ENCODE measurements around the gene ABCC1. TPM values are rescaled to one million over a fixed set of nuclear protein-coding genes. Genes with fewer than 3 reads are reported as not detected.
A peak's percentile ranks its signal among the peaks of the same experiment; 100 is the strongest.

Gene ABCC1
- total and polyA plus RNA-seq, 2 donors from 2014 or later, result 4.6 to 29.7 TPM

DNA sequence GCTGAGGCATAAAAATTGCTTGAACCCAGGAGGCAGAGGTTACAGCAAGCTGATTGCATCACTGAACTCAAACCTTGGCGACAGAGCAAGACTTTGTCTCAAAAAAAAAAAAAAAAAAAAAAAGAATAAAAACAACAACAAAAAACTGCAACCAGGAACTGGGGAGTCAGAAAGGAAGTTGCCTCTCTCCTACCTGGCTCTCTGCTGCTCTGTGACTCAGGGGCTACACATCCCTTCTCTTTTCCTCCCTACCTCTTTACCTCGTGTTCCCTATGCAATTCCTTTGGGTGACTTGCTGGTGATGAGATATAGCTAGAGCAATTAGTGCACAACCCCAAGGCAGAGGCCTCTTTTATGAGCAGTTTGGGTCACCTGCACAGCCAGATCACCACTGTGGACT, 95.9 kb downstream of the ABCC1 start:
- FAIRE-seq, result no peak
- peaks cover 2 to 16% (median 10%) of the 10 kb centered on the region in 3 donors for H3K36me3 ChIP-seq (ENCODE audit: control insufficient read depth in 2 of 3, insufficient read depth in 3 of 3, low read length in 3 of 3)
- no peak overlapping the region for H3K4me3 ChIP-seq (ENCODE audit: low read length in 3 of 3)
- H3K27me3 ChIP-seq (ENCODE audit: control insufficient read depth, insufficient read depth, low read length), result no peaks in the 10 kb centered on the region
- no peak overlapping the region for H3K27ac ChIP-seq (ENCODE audit: low read depth in 2 of 2, low read length in 2 of 2)
- DNase-seq, result no peak
- TF ChIP-seq, protein P1, sequence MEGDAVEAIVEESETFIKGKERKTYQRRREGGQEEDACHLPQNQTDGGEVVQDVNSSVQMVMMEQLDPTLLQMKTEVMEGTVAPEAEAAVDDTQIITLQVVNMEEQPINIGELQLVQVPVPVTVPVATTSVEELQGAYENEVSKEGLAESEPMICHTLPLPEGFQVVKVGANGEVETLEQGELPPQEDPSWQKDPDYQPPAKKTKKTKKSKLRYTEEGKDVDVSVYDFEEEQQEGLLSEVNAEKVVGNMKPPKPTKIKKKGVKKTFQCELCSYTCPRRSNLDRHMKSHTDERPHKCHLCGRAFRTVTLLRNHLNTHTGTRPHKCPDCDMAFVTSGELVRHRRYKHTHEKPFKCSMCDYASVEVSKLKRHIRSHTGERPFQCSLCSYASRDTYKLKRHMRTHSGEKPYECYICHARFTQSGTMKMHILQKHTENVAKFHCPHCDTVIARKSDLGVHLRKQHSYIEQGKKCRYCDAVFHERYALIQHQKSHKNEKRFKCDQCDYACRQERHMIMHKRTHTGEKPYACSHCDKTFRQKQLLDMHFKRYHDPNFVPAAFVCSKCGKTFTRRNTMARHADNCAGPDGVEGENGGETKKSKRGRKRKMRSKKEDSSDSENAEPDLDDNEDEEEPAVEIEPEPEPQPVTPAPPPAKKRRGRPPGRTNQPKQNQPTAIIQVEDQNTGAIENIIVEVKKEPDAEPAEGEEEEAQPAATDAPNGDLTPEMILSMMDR (IDR thresholded peaks at IDR 0.05; ENCODE audit: borderline replicate concordance, extremely low read depth, insufficient read depth), result no peak
- no peak overlapping the region for H3K9ac ChIP-seq (ENCODE audit: low read length in 3 of 3)
- H3K9me3 ChIP-seq (ENCODE audit: control insufficient read depth in 2 of 3, insufficient read depth in 1 of 3, low read length in 3 of 3), result no peaks in the 10 kb centered on the region
- no peaks in the 10 kb centered on the region for H3K4me1 ChIP-seq (ENCODE audit: control insufficient read depth in 2 of 3, insufficient read depth in 2 of 3, low read depth in 1 of 3, low read length in 3 of 3)
- intact Hi-C loops (cut with DNase I), result no loop called here

DNA sequence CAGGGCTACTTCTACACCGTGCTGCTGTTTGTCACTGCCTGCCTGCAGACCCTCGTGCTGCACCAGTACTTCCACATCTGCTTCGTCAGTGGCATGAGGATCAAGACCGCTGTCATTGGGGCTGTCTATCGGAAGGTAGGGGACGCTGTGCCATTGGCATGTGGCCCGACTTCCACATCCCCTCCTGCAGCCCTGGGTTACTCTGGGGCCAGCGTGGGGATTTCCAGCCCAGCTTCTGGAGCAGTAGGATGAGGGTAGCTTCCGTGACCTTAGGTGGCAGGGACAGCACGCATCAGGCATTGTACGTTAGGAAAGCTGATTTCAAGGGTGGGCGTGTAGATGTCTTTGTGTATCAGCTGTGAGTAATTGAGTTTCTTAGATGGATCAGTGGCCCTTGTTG, 96.5 kb downstream of the ABCC1 start:
- DNase-seq, result peak in 1 of 5 donors; percentile 39
- H3K27ac ChIP-seq (ENCODE audit: low read depth in 2 of 2, low read length in 2 of 2), result no peak overlapping the region
- H3K9ac ChIP-seq (ENCODE audit: low read length in 3 of 3), result no peak overlapping the region
- intact Hi-C loops (cut with DNase I), result no loop called here
- FAIRE-seq, result no peak
- no peaks in the 10 kb centered on the region for H3K27me3 ChIP-seq (ENCODE audit: control insufficient read depth, insufficient read depth, low read length)
- H3K4me1 ChIP-seq (ENCODE audit: control insufficient read depth in 2 of 3, insufficient read depth in 2 of 3, low read depth in 1 of 3, low read length in 3 of 3), result no peaks in the 10 kb centered on the region
- H3K9me3 ChIP-seq (ENCODE audit: control insufficient read depth in 2 of 3, insufficient read depth in 1 of 3, low read length in 3 of 3), result no peaks in the 10 kb centered on the region
- H3K4me3 ChIP-seq (ENCODE audit: low read length in 3 of 3), result no peak overlapping the region
- H3K36me3 ChIP-seq (ENCODE audit: control insufficient read depth in 2 of 3, insufficient read depth in 3 of 3, low read length in 3 of 3), result peaks cover 2 to 16% (median 10%) of the 10 kb centered on the region in 3 donors
- TF ChIP-seq, protein P1 (IDR thresholded peaks at IDR 0.05; ENCODE audit: borderline replicate concordance, extremely low read depth, insufficient read depth), result peak; percentile 0

DNA sequence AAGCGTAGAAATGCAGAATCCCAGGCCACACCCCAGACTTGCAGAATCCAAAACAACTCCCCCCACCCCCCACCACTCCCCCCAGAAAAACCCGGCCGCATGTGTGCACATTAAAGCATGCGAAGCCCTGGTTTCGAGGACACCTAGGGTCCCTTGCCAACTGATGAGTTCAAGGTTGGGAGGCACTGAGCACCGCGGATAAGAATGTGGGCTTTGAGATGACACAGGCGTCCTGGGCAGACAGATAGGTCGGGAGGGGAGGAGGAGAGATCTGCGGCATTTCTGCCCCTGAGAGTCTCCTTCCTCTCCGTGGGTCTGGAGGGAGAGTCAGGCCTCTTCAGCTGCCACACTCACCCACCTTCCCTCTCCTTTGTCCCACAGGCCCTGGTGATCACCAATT, 98.3 kb downstream of the ABCC1 start:
- Histone ChIP-seq H3K9me3 (ENCODE audit: control insufficient read depth in 2 of 3, insufficient read depth in 1 of 3, low read length in 3 of 3) (no peaks in the 10 kb centered on the region), H3K27ac (ENCODE audit: low read depth in 2 of 2, low read length in 2 of 2) (no peak overlapping the region), H3K27me3 (ENCODE audit: control insufficient read depth, insufficient read depth, low read length) (no peaks in the 10 kb centered on the region), H3K9ac (ENCODE audit: low read length in 3 of 3) (no peak overlapping the region), H3K4me1 (ENCODE audit: control insufficient read depth in 2 of 3, insufficient read depth in 2 of 3, low read depth in 1 of 3, low read length in 3 of 3) (no peaks in the 10 kb centered on the region), H3K36me3 (ENCODE audit: control insufficient read depth in 2 of 3, insufficient read depth in 3 of 3, low read length in 3 of 3) (peaks cover 2 to 16% (median 14%) of the 10 kb centered on the region in 3 donors), H3K4me3 (ENCODE audit: low read length in 3 of 3) (no peak overlapping the region)
- intact Hi-C loops (cut with DNase I), result no loop called here
- TF ChIP-seq, protein P1 (IDR thresholded peaks at IDR 0.05; ENCODE audit: borderline replicate concordance, extremely low read depth, insufficient read depth), result no peak
- FAIRE-seq (no peak), DNase-seq (no peak)

All from kidney (tissue), 14 donors.